GM21723 (cell line): ENCODE results near the gene RET.

ENCODE experiments used
- ATAC-seq: cut with Tn5 transposase; IDR thresholded peaks from one replicate; pipeline ENCODE4 v1.9.1; 2021; ENCODE audit warnings: mild to moderate bottlenecking, moderate library complexity; ENCODE audit not compliant: unreplicated experiment

The RET gene

DNA sequence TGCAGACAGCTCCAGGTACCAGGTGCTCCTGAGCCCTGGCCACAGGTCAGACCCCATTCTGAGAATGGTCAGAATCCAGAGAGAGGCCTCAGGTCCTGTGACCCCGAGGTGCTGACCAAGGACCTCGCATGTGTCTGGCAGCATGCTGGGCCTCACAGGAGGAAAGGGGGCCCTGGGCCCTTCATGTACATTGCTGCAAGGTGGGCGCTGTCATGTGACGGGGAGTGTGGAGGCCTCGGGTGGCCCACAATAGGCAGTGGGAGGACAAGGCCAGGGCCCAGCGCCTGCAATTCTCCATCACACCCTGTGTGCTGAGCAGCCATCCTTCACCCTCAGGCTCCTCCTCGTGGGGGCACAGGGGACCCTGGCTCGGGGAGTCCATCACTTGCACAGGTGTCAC is 15.5 kb upstream of the RET start:
- ATAC-seq = no peak

DNA sequence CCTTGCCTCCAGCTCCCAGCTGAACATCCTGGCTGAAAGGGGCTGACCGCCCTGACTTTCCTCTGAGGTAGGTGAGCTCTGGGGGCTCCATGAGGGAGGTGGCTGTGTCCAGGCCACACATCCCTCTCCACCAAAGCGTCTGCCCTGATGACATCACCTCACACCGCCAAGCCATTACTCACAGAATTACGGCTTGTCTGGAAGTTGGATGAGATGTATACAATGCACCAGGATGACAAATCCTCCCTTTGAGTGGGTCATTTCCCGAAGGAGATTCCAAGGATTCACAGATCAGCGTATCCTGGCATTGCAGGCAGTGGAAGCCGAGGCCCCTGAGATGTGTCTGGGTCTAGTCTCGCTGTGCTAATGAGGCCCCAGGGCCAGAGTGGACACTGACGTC is 15.1 kb upstream of the RET start:
- no peak for ATAC-seq

DNA sequence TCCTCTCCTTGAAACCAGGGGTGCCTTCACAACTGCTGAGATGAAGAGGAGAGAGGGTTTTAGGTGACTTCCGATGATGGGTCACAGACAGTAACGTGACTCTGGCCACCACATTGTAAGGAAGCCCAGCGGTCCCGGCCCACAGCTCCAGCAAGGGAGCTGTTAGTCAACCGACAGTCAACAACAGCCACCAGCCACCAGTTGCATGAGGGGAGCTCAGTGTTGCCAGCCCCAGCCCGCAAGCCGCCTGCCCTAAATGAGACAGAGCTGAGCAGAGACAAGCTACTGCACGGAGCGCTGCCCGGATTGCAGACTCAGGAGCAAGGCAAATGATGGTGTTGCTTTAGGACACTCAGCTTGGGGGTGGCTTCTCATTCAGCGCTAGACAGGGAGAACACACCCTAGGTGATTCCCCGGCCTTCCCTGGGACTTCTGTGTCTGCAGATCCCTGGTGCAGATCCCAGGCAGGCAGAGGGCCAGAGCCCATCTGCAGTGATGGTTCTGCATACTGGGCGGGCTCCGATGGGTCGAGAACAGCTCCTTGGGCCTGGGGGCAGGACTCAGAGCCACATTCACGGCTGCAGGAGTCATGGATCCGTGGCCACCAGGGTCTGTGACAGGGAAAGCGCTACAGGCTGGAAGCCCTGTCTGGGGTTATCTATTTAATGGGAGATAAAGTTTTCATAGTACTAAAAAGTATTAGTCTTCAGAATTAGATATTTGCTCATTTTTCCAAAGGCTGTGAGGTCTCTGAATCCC is 14.3 kb upstream of the RET start:
- ATAC-seq = no peak

DNA sequence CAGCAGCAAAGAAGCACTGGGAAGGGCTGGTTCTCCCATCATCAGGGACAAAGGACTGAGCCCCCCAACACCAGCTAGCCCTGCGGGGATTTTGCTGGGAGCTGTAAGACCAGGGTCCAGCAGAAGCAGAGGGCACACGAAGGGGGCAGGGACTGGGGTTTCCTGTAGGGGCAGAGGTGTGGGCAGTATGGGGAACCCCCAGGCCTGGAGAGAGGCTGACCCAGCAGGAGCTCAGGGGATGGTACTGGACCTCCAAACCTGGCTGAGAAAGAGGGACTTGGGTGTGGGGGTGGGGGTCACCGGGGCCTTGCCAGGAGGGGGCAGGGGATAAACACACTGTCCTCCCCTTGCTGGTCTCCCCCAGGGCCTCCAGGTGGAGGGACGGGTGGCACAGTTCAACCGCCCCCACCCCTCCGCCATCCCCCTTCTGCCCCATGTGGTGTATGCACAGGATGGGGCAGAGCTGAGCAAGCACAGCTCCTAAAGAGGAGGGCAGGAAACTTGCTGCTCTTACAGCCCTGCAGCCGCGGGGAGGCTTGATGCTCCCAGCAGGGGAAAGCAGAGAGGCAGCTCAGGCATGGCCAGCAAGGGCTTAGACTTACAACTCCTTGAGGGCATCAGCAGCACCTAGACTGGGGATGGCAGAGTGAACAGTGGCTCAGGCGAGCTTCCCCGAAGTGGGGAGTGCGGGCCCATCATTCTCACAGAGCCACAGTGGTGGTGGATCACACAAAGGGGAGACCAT is 12.4 kb upstream of the RET start:
- no peak for ATAC-seq

DNA sequence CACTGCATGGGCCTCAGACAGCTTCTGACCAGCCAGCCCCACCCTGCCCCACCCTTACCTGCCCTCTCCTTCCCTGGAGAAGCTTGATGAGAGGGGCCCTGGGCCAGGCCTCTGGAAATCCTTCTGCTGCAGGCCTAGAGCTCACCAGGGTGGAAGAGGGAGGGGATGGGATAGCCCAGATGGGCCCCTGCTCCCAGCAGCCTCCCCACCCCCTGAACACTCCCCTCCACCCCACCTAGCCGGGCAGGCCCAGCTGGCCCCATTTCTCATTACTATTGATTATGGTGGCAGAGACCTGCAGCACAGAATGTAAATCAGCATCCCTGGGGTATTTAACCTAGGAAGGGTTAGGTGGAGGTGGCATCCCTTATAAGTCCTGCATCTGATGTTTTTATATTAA is 11.6 kb upstream of the RET start:
- no peak for ATAC-seq

DNA sequence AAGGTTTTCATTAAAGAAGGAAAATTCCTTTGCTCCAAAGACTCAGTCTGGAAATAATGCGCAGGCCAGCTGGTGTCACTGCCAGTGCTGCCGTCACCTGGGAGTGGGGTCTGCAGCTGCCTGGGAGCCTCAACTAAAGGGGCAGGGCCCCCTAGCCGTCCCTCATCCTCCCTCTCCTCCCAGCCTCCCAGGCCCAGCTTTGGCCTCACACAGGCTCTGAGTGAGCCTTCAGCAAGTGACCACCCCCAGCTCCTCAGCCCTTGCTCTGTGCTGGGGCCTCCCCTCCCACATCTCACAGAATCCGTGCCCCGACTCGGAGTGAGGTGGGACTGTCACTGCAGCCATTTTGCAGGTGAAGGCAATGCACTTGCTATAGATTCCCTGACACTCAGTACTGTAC is 11.1 kb upstream of the RET start:
- no peak for ATAC-seq

DNA sequence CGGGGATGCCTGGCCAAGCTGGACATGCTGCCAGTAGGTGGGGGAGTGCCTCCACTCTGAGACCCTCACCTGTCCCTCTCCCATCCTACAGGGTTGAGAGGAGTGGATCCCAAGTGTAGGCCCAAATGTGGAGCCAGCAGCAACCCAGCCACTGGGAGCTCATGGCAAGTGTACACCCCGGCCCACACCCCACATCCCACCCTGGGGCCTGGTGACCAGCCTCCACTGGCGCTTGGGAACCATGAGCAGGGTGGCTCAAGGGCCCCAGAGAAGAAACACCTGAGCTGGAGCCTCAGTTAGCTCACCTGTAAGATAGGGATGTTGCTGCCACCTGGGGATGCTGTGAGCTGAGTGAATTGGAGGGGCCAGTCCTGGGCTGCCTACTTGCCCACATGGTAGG is 10.4 kb upstream of the RET start:
- ATAC-seq = no peak

DNA sequence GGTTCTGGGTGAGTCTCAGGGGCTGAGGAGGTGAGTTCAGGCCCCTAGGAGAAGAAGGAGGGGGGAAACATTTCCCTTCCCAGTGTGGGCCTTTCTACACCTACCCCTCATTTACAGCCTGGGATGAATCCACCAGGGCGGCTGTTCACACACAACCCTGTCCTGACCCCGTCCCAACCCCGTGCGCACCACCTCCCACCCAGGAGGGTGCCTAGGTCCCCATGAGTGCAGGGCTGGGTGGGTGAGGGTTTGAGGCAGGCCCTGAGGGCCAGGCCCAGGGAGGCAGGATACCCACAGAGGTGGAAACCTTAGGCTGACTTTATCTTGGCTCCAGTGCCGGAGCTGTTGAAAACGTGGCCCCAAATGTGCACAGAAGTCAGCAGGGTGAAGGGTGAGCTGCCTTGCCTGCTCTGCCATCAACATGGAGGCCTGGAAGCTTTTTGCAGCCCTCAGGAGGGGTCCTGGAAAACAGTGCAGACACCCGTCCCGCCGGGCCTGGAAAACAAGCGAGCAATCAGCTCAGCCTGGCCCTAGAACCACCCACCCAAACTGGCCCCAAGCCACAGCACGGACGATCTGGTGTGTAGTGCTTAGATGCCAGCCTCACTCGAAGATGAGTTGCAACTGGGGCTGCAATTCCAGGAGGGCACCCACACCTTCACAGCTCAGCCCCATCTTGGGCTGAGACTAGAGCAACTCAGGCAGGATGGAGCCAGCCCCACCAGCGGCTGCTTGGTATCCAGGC is 9.3 kb upstream of the RET start:
- ATAC-seq = no peak

DNA sequence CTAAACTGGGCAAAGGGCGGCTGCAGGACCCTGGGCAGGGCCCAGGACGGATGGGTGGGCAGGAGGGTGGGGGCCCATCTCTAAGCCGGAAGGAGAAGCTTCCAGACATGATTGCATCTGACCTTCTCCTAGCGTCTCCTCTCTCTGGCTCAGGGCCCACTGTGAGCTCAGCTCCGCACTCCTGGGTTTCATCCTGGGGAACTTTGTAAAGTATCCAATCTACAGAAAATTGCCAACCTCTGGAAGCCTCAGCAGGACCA is 8.8 kb upstream of the RET start:
- no peak for ATAC-seq

DNA sequence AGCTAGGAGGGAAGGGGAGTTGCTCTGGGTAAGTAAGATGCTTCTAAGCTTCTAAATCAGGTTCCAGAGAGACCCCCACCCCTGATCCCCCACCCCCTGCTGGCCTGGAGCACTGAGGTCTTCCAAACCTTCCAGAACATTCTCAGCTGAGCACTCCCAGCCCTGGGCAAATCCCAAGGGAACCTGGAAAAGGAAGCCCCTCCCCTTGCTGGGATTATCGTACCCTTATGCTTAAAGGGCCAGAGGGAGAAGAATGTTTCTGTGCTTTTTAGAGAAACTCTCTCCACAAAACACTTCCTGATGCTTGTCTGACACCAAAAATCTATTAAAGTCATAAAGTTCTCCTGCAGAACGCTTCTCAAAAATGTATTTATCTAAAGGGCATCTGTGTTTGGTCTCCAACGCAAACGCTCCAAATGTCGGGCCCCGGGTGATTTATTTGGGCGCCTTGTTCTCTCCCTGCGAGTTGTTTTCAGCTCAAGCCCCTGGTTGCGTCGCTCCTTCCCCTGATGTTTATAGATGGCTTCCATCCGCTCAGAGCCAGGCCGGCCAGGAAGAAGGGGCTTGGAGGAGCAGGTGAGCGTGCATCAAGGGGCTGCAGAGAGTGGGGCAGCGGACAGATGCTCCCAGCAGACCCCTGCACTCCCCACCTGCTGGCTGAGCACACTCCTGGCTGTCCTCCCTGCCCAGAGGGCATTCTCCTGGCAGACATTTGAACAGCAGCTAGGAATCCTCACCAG is 8.2 kb upstream of the RET start:
- ATAC-seq = no peak

DNA sequence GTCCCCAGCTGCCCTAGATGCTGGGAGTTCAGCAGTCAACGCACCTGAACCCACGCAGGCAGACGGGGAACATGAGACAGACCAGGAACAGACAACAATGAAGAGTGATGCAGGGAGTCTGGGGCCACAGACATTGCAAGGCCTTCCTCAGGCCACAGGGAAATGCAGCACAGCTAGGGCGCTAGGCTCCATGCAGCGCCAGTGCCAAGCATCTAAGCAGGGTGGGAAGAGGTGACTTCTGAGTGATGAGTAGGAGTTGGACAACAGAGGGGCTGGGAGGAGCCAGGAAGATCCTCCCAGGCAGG is 7.7 kb upstream of the RET start:
- no peak for ATAC-seq

DNA sequence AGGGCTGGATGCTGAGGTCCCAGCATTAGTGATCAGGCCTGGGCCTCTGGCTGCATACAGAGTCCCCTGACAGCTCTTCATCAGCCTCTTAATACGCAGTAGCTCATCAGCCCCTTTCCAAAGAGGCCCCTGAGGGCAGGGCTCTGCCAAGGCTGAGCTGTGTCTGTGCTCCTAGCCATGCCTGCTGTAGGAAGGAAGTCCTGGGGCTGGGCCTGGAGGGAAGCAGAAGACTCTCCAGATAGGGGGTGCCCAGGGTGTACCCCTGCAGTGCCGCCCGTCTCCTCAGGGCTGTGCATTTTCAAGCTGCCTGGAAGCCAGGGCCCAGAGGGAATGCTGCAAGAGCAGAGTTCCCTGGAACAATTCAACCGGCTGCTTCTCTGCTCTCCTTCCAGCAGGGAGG is 7.3 kb upstream of the RET start:
- no peak for ATAC-seq

DNA sequence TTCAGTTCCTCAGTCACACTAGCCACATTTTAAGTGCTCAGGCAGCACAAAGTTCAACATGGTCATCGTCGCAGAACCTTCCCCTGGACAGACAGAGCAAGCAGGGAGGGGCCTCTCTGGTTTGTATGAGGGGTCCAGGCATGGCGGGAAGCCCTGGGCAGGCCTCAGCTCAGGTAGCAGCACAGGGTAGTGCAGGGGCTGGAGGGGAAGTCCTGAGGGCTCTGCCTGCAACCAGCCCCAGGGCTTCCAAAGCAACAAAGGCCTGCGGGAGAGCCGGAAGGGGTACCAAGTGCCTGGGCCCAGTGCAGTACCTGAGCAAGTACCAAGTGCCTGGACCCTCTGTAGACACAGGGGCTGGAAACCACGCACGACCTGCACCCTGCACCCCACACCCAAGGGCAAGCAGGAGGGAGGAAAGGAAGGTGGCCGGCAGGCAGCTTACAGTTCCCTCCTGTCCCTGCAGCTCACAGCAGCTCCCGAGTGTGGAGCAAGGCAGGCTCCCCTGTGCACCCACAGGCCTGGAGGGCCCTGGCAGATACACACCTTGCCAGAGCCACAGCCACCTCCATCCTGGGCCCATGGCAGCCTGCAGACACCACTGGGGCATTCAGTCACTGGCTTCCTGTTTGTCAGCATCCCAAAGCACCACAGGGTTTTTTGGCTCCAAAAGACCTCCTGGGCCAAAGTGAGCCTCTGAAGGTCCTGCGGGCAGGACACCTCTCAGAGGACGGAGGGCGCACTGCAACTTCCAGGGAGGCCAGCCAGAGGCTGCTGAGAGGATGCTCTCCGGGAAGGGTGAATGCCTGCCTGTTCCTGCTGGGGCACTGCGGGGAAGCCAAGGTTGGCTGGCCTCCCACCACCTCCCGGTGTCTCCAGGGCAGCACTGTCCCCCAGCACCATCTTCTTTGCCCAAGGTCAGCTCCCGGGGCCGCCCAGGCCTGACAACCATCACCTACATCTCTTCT is 6.5 kb upstream of the RET start:
- ATAC-seq = no peak

DNA sequence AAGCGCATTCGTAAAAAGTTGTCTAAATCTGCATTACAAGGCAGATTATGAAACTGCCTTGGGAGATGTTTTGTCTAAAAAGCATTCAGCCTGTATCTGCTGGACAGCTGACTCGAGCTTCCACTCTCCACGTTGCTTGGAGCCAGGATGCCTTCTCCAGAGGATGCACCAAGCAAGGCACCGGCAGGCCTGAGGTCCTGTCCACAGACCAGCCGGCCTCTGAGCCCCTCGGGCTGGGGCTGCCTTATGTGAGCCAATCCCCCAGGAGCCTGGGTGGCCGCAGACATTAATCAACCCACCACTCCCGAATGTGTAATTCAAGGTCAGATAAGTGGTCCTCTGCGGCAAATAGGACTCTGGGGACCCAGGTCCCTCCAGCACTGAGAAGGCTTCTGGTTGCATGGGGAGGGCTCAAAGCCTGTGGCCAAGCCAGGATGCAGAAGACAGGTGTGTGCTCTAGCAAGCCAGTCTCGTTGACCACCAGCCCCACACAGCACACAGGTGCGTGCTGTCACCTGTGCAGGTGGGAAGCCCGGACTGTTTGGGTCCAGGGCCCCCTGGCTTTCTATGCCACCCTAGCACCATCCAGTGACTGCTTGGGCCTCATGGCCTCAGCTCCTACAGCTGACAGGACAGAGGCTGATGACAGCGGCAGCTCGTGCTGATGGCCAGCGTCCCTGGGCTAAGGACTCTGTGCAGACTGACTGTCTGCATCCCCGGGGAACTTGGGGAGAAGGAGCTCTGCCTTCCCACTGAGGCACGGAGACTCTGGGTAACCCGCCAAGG is 4.8 kb upstream of the RET start:
- no peak for ATAC-seq

DNA sequence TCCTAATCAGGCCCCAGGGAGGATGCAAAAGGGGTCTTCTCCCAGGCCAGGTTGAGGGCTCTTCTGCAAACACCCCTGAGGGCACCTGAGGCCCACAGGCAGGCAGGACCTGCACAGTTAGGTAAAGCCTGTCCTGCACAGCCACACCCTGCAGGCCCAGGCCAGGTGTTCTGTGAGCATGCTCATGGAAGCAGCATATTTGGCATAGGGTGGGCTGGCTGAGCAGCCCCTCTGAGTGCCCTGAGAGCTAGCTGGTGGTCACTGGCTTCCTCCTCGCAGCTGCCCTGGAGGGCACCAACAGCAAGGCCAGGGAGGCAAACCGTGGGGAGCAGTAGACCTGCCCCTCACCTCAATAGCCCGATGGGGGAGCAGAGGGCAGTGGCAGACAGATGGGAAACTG is 3.7 kb upstream of the RET start:
- no peak for ATAC-seq

DNA sequence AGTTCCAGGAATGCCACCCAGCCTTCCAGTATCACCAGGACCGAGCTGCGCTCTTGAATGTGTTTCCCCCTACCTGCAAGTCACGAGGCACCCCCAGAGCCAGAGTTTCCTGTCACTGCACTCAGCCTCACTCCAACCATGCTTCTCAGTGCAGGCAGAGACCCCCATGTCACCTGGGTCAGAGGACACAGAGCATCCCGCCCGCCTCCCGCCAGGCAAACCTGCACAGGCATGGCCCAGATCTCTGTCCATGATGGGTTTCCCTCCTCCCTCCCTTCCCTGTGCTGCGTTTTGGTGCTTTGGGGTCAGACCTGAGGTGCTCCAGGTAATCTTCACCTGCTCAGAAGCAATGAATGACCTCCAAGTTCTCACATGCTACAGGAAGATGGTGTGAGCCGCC is 3.1 kb upstream of the RET start:
- no peak for ATAC-seq

DNA sequence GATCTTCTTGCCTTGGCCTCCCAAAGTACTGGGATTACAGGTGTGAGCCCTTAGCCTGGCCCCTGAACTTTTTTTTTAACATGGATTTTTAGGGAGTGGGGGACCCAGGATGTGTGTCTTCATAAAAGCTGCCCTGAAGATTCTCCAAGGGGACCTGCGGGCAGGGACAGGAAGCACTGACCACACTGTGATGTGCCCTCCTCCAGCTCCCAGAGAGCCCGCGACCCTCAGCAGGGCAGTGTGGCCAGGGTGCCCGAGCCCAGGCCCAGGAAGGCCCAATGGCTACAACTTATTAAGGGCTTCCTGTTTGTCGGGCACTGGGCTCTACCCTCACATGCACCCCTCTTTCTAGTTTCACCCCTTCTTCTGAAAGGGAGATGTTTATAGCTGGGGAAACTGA is 2.5 kb upstream of the RET start:
- no peak for ATAC-seq

DNA sequence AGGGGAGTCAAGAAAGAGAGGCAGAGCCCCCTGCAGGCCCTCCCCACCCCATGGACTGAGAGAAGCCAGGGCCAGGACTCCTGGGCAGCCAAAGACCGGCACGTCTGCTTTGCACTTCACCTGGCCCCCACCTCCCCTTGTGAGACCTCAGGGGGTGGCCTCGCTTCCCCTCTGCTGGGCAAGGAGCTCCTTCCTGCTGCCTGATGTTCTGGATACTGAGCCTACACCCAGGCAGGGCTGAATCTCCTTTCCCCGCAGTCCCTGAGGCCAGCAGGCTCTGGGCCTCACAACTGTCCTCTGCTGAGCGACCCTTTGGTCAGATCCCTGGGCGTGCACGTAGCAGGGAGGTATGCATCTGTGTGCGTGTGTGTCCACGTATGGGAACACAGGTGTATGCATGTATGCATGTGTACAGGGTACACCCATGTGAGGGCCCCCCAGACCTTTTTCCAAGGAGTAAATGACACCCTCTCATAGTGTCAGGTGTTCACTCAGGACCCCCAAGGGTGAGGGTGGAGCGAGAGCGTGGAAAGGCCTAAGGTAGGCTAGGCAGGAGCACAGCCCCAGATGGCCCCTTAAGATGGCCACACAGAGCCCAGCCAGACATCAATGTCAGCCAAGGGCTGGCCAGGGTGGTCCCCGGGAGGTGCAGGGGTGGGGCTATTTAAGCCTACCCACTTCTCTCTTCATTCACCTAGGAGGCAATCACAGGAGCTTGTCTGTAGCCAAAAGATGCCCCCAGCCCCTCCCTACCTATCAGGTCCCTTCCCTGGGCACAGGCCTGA is 1.9 kb upstream of the RET start:
- no peak for ATAC-seq

DNA sequence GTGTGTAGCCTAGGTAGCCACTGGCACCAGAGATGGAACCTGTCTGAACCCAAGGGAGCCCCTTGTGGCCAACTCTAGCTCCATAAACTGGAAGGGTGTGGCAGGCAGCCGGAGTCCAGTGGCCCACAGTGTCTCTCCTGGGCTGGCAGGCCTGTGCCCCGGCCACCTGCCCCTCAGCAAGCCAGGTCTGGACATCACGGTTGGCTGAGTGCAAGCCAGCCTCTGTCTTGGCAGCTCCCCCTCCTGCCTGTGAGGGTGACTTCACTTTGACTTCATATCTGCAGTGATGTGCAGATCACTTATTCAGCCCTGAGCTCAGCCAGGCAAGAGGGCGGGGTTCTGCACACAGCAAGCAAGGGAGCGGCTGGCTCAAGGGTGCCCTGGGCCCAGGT is 1.3 kb upstream of the RET start:
- ATAC-seq = no peak
